DOHH2 (cell line): ENCODE results near the gene AKAP13.

Source experiments
- H3F3A ChIP-seq: fragments of 200-600 bp; sonication (generic), shearing (Covaris generic); 2 replicates; pipeline ENCODE4 v1.6.0; 2016; ENCODE audit warnings: antibody characterized with exemption, mild to moderate bottlenecking; ENCODE audit not compliant: control insufficient read depth, insufficient read depth
- H3K27ac ChIP-seq: fragments of 200-600 bp; sonication (generic); 2 replicates; pipeline ENCODE4 v1.5.1; 2014; ENCODE audit warnings: low read depth, mild to moderate bottlenecking, low read length, moderate library complexity
- H3K27me3 ChIP-seq: fragments of 200-600 bp; sonication (generic); 2 replicates; pipeline ENCODE4 v1.6.1; 2014; ENCODE audit warnings: mild to moderate bottlenecking, low read length, mixed read lengths; ENCODE audit not compliant: control insufficient read depth
- H3K36me3 ChIP-seq: fragments of 200-600 bp; sonication (generic); 2 replicates; pipeline ENCODE4 v1.6.1; 2014; ENCODE audit warnings: mild to moderate bottlenecking, low read length, moderate library complexity, mixed read lengths; ENCODE audit not compliant: control insufficient read depth
- H3K4me1 ChIP-seq: fragments of 200-600 bp; sonication (generic); 2 replicates; pipeline ENCODE4 v1.6.1; 2014; ENCODE audit warnings: mild to moderate bottlenecking, low read length, mixed read lengths; ENCODE audit not compliant: control insufficient read depth
- H3K4me2 ChIP-seq: fragments of 200-600 bp; sonication (generic); 2 replicates; pipeline ENCODE4 v1.6.0; 2014; ENCODE audit warnings: mild to moderate bottlenecking, low read length, moderate library complexity
- H3K4me3 ChIP-seq: fragments of 200-600 bp; sonication (generic); 2 replicates; pipeline ENCODE4 v1.5.1; 2014; ENCODE audit warnings: mild to moderate bottlenecking, low read length, mixed read lengths
- H3K79me2 ChIP-seq: fragments of 200-600 bp; sonication (generic); 2 replicates; pipeline ENCODE4 v1.6.1; 2014; ENCODE audit warnings: mild to moderate bottlenecking, low read length, mixed read lengths; ENCODE audit not compliant: control insufficient read depth
- H3K9me2 ChIP-seq: fragments of 200-600 bp; sonication (generic); replicated peaks from 2 replicates; pipeline ENCODE4 v1.6.1; 2014; ENCODE audit warnings: mild to moderate bottlenecking, low read length, mixed read lengths; ENCODE audit not compliant: control insufficient read depth
- H3K9me3 ChIP-seq: fragments of 200-600 bp; sonication (generic); 2 replicates; pipeline ENCODE4 v1.6.1; 2014; ENCODE audit warnings: antibody characterized with exemption, low read length, mixed read lengths; ENCODE audit not compliant: control insufficient read depth, insufficient read depth
- H4K20me1 ChIP-seq: fragments of 200-600 bp; sonication (generic); 2 replicates; pipeline ENCODE4 v1.6.0; 2014; ENCODE audit warnings: low read depth, mild to moderate bottlenecking, antibody characterized with exemption, low read length, moderate library complexity; ENCODE audit not compliant: control insufficient read depth, insufficient read depth
- CTCF ChIP-seq: fragments of 200-600 bp; sonication (generic); IDR thresholded peaks from one replicate; pipeline ENCODE4 v1.5.1; 2014; ENCODE audit warnings: antibody characterized with exemption, mild to moderate bottlenecking, low read depth, low read length; ENCODE audit not compliant: poor library complexity, severe bottlenecking
- EZH2phosphoT487 ChIP-seq: fragments of 200-600 bp; sonication (generic); IDR thresholded peaks from 2 replicates; pipeline ENCODE4 v1.6.1; 2017; ENCODE audit warnings: borderline replicate concordance, mild to moderate bottlenecking, antibody characterized with exemption, low read length, moderate library complexity, mixed read lengths

The AKAP13 gene

DNA sequence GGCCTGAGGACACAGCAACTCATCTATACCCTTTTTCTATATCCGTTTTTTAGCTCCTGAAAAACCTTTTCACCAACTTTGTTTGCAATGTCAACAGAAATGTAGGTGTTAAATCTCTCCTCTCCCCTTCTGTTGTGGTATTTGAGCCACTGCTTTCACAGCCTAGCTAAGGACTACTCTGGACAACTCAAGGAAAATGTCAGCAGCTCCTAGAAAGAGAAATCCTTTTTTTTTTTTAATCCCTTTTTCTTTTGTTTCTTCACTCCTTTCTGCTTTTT is 237.8 kb downstream of the AKAP13 start:
- H3K4me1 ChIP-seq: no peaks in the 10 kb centered on the region; the same call in 1 of the 2 replicates
- H3K9me2 ChIP-seq: no peaks in the 10 kb centered on the region
- no peaks in the 10 kb centered on the region for H3K9me3 ChIP-seq
- H3K27me3 ChIP-seq: no peaks in the 10 kb centered on the region
- no peak overlapping the region for H3K4me2 ChIP-seq
- no peak overlapping the region for H3K4me3 ChIP-seq
- peaks cover 12% of the 10 kb centered on the region for H3K36me3 ChIP-seq
- H3K79me2 ChIP-seq: peaks cover 4% of the 10 kb centered on the region
- TF ChIP-seq CTCF (no peak), EZH2phosphoT487 (no peak)
- no peaks in the 10 kb centered on the region for H3F3A ChIP-seq
- H4K20me1 ChIP-seq: no peaks in the 10 kb centered on the region
- no peak overlapping the region for H3K27ac ChIP-seq

DNA sequence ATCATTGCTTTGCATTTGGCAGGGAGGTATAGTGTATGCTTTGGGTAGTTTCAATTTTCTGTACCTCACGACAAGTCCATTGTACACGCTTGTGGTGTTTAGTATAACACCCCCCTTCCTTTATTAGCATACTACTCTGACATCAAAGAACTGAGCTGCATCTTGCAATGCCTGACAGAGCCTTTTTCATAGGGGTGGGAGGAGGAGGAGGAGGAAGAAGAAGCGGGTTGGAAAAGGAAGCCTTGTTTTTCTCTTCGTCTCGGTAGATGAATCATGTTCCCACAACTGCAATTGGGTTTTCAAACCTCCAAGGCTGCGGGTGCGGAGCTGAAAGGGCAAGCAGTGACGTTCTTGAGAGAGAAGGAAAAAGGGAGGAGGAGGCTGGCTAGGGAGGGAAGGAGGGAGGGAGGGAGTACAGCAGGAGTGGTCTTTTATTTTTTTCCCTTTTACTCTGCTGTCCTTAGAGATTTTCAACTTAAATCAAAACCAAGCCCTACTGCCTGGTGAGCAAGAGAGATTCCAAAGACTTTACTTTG is 238.6 kb downstream of the AKAP13 start:
- no peaks in the 10 kb centered on the region for H4K20me1 ChIP-seq
- no peak overlapping the region for H3K4me2 ChIP-seq
- H3K27me3 ChIP-seq: no peaks in the 10 kb centered on the region
- peaks cover 7% of the 10 kb centered on the region for H3K79me2 ChIP-seq
- no peak for TF ChIP-seq CTCF
- peaks cover 5% of the 10 kb centered on the region; the same call in 1 of the 2 replicates for H3K4me1 ChIP-seq
- H3K36me3 ChIP-seq: peaks cover 17% of the 10 kb centered on the region
- H3K9me3 ChIP-seq: no peaks in the 10 kb centered on the region
- H3K27ac ChIP-seq: no peak overlapping the region
- H3F3A ChIP-seq: no peaks in the 10 kb centered on the region
- H3K9me2 ChIP-seq: no peaks in the 10 kb centered on the region
- no peak overlapping the region for H3K4me3 ChIP-seq

DNA sequence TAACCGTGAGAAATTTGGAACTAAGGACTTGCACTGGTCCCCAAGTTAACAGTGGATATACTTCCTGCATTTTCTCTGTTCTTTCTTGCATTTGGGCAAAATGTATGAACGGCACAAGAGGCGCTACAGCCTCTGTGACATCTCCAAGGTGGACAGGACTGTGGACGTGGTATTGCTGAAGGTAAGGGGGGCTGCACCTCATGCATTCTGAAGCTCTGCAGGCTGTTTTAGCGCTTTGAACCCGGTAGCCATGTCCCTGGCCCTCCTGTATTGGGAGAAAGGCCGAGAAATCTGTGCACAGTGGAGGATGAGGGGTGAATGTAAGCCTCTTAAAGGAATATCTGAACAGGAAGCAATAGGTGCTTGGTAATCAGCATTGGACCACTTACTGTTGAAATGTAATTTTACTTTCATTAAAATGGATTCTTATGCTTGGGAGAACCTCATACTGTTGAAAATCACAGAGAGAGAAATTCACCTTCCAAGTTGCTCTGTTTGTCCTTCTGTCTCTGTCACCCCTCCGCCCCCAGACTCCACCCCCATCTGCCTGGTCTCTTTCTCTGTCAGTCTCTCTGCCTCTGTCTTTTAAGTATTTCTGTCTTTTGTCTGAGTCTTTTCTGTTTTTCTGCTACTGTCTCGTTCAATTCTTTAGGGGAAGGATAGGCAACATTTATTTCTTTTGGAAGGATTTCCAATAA is 239.7 kb downstream of the AKAP13 start:
- no peak overlapping the region for H3K4me3 ChIP-seq
- H3K9me2 ChIP-seq: no peaks in the 10 kb centered on the region
- no peaks in the 10 kb centered on the region for H3K9me3 ChIP-seq
- no peaks in the 10 kb centered on the region for H3F3A ChIP-seq
- TF ChIP-seq EZH2phosphoT487 (no peak), CTCF (no peak)
- peaks cover 12% of the 10 kb centered on the region for H3K4me1 ChIP-seq
- peaks cover 27% of the 10 kb centered on the region for H3K36me3 ChIP-seq
- H3K79me2 ChIP-seq: peaks cover 7% of the 10 kb centered on the region
- no peaks in the 10 kb centered on the region for H3K27me3 ChIP-seq
- H4K20me1 ChIP-seq: no peaks in the 10 kb centered on the region
- no peak overlapping the region for H3K4me2 ChIP-seq
- H3K27ac ChIP-seq: no peak overlapping the region
